Body of pancreas (tissue), 4 donors: ENCODE measurements around the gene PCOLCE2.

Experiments used
- POLR2A ChIP-seq, 3 donors: fragments of 450-650 bp; IDR thresholded peaks; one replicate each; pipeline ENCODE4 v1.6.1; 2016; ENCODE audit warnings: antibody characterized with exemption in 3 of 3, mild to moderate bottlenecking in 2 of 3
- TF ChIP-seq, protein P1 (sequence below), 7 experiments: fragments of 450-650 bp in 4 of 7; fragments of 200-600 bp in 3 of 7; sonication (generic) in 3 of 7; IDR thresholded peaks; one replicate each; pipeline ENCODE4 v1.5.1; 2016 to 2019; ENCODE audit warnings: antibody characterized with exemption in 7 of 7

DNA sequence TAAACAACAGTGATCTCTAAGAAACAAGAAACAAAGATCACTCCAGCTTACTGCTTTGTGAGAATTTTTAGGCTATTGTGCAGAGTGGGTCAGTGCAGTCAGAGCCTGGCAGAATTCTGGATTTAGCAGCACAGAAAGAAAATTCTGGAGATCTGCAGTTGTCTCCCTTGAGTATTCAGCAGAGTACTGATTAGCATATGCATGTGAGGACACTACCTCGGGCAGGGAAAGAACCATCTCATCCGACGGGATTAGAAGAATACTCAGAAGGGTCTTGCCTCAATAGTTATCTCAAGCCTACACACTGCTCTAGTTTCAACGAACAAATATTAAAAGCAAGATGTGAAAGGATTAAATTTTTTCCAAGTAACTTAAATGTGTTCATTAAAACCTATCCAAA, 94.4 kb downstream of the PCOLCE2 start:
- TF ChIP-seq, protein P1, sequence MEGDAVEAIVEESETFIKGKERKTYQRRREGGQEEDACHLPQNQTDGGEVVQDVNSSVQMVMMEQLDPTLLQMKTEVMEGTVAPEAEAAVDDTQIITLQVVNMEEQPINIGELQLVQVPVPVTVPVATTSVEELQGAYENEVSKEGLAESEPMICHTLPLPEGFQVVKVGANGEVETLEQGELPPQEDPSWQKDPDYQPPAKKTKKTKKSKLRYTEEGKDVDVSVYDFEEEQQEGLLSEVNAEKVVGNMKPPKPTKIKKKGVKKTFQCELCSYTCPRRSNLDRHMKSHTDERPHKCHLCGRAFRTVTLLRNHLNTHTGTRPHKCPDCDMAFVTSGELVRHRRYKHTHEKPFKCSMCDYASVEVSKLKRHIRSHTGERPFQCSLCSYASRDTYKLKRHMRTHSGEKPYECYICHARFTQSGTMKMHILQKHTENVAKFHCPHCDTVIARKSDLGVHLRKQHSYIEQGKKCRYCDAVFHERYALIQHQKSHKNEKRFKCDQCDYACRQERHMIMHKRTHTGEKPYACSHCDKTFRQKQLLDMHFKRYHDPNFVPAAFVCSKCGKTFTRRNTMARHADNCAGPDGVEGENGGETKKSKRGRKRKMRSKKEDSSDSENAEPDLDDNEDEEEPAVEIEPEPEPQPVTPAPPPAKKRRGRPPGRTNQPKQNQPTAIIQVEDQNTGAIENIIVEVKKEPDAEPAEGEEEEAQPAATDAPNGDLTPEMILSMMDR (IDR thresholded peaks at IDR 0.05), result no peak
- no peak for TF ChIP-seq POLR2A (IDR thresholded peaks at IDR 0.05)
